ENCODE measurements around the gene RPS6KC1.

Gene RPS6KC1

GRCh38 chr1:213242883-213243282, 191.8 kb downstream of the RPS6KC1 start:
- no peak for DNase-seq

GRCh38 chr1:213244664-213245091, 193.6 kb downstream of the RPS6KC1 start:
- DNase-seq: peak; percentile 20

GRCh38 chr1:213245260-213245910, 194.3 kb downstream of the RPS6KC1 start:
- no peak for DNase-seq

GRCh38 chr1:213247038-213247437, 196.0 kb downstream of the RPS6KC1 start:
- no peak for DNase-seq

GRCh38 chr1:213249395-213249794, 198.4 kb downstream of the RPS6KC1 start:
- DNase-seq: no peak

GRCh38 chr1:213250041-213250440, 199.0 kb downstream of the RPS6KC1 start:
- DNase-seq: no peak

GRCh38 chr1:213250446-213250845, 199.4 kb downstream of the RPS6KC1 start:
- DNase-seq: no peak

GRCh38 chr1:213251972-213252371, 200.9 kb downstream of the RPS6KC1 start:
- no peak for DNase-seq

GRCh38 chr1:213256438-213257087, 205.5 kb downstream of the RPS6KC1 start:
- DNase-seq: no peak

- no peak for DNase-seq
Measured at GRCh38 chr1:213260311-213261075, 209.5 kb downstream of the RPS6KC1 start.

- no peak for DNase-seq
Measured at GRCh38 chr1:213264531-213264930, 213.5 kb downstream of the RPS6KC1 start.

- no peak for DNase-seq
Measured at GRCh38 chr1:213266983-213267772, 216.1 kb downstream of the RPS6KC1 start.

GRCh38 chr1:213268221-213268620, 217.2 kb downstream of the RPS6KC1 start:
- DNase-seq: no peak

- DNase-seq: no peak
Measured at GRCh38 chr1:213269829-213270228, 218.8 kb downstream of the RPS6KC1 start.

- no peak for DNase-seq
Measured at GRCh38 chr1:213273546-213273945, 222.5 kb downstream of the RPS6KC1 start.

GRCh38 chr1:213274140-213274539, 223.1 kb downstream of the RPS6KC1 start:
- DNase-seq: no peak

GRCh38 chr1:213275293-213275692, 224.3 kb downstream of the RPS6KC1 start:
- DNase-seq: no peak

GRCh38 chr1:213276236-213276635, 225.2 kb downstream of the RPS6KC1 start:
- no peak for DNase-seq

GRCh38 chr1:213277036-213277435, 226.0 kb downstream of the RPS6KC1 start:
- no peak for DNase-seq

- no peak for DNase-seq
Measured at GRCh38 chr1:213279410-213279809, 228.4 kb downstream of the RPS6KC1 start.

GRCh38 chr1:213281640-213282301, 230.7 kb downstream of the RPS6KC1 start:
- no peak for DNase-seq

GRCh38 chr1:213284626-213285025, 233.6 kb downstream of the RPS6KC1 start:
- DNase-seq: no peak

- DNase-seq: no peak
Measured at GRCh38 chr1:213286235-213286634, 235.2 kb downstream of the RPS6KC1 start.
